Muscle of back (tissue), 13 donors: Measurements from ENCODE around the gene CC2D2A. TPM values are rescaled to one million over a fixed set of nuclear protein-coding genes. Genes with fewer than 3 reads are reported as not detected.

Experiments
- DNase-seq, 3 donors: peaks; one replicate each; pipeline versions ENCODE4 v3.0.0 to v3.0.0-alpha.2; 2013
- long read RNA-seq, 9 donors: transcript quantifications; one replicate each; lab custom pipeline, GENCODE V29; 2026
- polyA plus RNA-seq, 10 donors: library from polyadenylated mRNA; unstranded; fragments of 120-200 nt; gene quantifications; one replicate each; pipeline ENCODE4 v1.2.1, GENCODE V29; 2013; ENCODE audit not compliant: insufficient read length in 10 of 10

The CC2D2A gene
- polyA plus RNA-seq, result 10 to 100 TPM; 11.1 to 25.3 (median 14.5) TPM
- long read RNA-seq, donor 1, partial matches to known transcripts, result 0 of 1 reads
- long read RNA-seq, donor 1, other reads (novel, unspliced or antisense), result 0 of 1 reads
- long read RNA-seq, donor 2, partial matches to known transcripts, result 29 of 31 reads
- long read RNA-seq, donor 2, other reads (novel, unspliced or antisense), result 0 of 31 reads
- long read RNA-seq, donor 3, result 0 reads
- long read RNA-seq, donor 4, partial matches to known transcripts, result 7 of 8 reads
- long read RNA-seq, donor 4, other reads (novel, unspliced or antisense), result 0 of 8 reads
- long read RNA-seq, donor 5, partial matches to known transcripts, result 0 of 1 reads
- long read RNA-seq, donor 5, other reads (novel, unspliced or antisense), result 0 of 1 reads
- long read RNA-seq, donor 6, partial matches to known transcripts, result 0 of 1 reads
- long read RNA-seq, donor 6, other reads (novel, unspliced or antisense), result 0 of 1 reads
- long read RNA-seq, donor 7, partial matches to known transcripts, result 0 of 4 reads
- long read RNA-seq, donor 7, other reads (novel, unspliced or antisense), result 0 of 4 reads
- long read RNA-seq, donor 8, partial matches to known transcripts, result 5 of 5 reads
- long read RNA-seq, donor 8, other reads (novel, unspliced or antisense), result 0 of 5 reads
- long read RNA-seq, donor 9, partial matches to known transcripts, result 0 of 1 reads
- long read RNA-seq, donor 9, other reads (novel, unspliced or antisense), result 0 of 1 reads

- DNase-seq, result peak; percentile 34 to 83 (median 55)
Measured at GRCh38 chr4:15469402-15470127, at the start of gene CC2D2A. Gene CC2D2A (plus strand): TSS chr4:15469882. CDS start chr4:15475933, 6,051 bp downstream.

GRCh38 chr4:15420642-15421041 lies 49.0 kb upstream of the CC2D2A start:
- DNase-seq, result no peak

DNA sequence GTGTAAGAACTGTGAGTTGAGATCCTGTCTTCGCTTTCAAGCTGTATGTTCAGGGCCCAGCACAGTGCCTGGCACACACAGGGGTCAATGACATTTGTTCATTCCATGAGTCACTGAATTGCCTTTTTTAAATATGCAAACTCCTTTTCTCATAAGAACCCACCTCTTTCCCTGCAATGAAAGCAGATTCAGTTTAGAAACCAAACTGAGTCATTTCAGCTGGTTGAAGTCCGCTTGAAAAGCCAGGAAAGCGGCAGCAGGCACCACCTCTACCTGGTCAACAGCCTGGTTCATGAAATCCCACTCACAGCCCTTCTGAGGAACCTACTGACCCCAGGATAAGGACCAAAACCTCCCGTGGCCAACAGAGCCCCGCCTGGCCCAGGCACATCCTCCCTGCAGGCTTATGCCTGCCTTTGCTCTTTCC lies 46.4 kb upstream of the CC2D2A start:
- DNase-seq, result no peak

DNA sequence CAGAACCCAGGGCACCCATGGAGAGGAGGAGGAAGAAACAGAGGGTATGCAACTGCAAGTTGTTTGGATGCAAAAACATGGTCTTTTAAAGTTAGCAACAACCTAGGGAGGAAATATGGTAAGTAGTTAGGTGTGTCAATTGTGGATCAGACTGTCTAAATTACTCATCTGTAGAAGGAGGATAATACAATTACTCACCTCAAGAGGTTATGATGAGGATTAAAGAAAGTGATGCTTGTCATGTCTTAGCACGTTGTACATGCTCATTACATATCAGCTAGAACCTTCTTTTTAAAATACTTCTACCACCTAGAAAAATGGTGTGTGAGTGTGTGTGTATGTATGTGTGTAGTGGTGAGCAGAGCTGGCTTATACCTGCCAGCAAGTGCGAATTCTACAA lies 44.2 kb upstream of the CC2D2A start:
- DNase-seq, result no peak

DNA sequence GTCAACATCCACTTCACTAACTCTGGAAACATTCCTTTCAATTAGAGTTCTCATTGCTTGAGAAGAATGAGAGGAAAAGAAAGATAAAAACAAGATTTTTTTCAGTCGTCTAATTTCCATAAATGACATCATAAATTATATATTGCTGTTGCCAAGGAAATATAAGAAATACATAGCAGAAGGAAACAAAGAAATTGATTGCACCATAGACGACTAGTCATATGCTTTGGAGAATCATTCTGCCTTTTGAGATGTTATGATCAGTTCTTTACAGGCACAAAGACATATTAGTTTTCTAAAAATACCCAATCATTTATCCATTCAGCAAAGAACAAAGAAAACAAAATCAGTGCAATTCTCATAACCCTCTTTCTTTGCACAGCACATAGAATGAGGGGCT lies 42.5 kb upstream of the CC2D2A start:
- DNase-seq, result peak in 1 of 3 donors; percentile 33

DNA sequence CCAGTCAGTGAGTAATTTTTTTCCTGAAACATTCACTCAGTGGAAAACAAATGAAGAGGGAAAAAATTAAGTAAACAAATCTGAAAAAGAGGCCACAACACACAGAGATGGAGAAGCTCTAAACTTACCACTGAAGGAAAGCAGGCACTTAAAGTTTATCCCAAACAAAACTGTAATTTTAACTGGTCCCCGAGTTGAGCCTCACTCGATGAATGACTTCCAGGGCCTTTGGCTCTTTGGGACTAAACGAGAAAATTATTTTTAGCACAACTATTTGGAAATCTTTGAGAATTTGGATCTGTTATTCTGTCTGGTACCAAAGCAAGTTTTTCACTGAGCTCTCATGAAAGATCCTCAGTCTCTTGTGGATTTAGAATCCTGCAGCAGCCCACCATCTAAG lies 42.0 kb upstream of the CC2D2A start, which contains the start of gene C1QTNF7:
Gene C1QTNF7 (plus strand): TSS at position 333 of the 400 bp plus-strand sequence. CDS start 7,711 bp downstream, outside the sequence.
- peak in 2 of 3 donors; percentile 28 to 67 for DNase-seq

- no peak for DNase-seq
Measured at GRCh38 chr4:15428611-15429010, 41.1 kb upstream of the CC2D2A start.

DNA sequence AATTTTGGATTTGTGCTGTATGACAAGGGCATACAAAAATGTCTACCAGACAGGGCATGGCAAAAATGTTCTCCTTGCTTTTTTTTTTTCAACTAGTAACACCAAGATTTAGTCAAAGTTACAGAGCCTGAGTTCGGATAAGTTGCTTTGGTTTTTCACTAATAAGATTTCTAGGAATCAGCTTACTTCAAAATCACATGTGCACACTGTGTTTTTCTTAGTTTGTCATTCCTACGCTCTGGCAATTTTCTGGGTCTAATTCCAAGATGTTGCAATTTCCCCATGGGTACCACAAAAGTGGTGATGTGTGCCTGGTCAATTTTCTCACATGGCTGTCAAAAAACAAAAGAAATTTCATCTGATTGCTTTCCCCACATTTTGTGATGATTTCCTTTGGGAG lies 35.6 kb upstream of the CC2D2A start:
- DNase-seq, result no peak

DNA sequence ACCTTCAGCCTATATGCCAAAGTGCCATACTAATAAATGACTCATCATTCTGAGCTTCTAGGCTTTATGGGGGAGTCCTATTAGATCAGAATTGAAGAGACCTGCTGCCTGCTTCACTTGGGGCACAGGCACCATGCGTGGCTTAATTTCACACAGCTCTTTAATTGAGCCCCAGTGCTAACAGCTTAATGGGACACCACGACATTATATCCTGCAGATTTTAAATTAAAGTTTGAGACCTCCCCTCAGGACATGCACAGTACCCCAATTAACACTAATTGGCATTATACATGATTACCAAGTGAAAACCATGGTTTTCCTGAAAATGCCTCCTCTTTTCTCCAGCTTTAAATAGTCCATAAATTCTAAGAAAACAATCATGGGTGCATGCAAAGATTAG lies 35.0 kb upstream of the CC2D2A start:
- no peak for DNase-seq

DNA sequence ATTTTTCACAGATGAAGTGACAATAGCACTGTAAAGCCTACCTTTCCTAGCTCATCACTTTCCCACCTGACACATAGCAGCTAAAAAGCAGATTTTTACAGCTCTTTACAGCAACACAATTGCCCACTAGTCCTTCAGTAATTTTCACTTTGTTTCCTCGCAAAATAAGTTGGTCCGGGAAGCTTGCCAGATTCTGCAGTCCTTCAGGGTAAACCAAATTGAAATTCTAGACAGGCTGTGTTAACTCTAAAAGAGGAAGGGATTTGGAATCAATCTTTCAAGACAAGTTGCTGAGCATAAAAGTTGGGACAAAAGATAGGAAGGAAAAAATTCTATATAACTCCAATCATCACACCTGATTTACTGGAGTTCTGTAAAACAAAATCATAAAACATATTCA lies 33.2 kb upstream of the CC2D2A start:
- DNase-seq, result peak in 1 of 3 donors; percentile 49

- DNase-seq, result no peak
Measured at GRCh38 chr4:15438939-15439524, 30.6 kb upstream of the CC2D2A start.

GRCh38 chr4:15443371-15444160 lies 26.1 kb upstream of the CC2D2A start:
- no peak for DNase-seq

DNA sequence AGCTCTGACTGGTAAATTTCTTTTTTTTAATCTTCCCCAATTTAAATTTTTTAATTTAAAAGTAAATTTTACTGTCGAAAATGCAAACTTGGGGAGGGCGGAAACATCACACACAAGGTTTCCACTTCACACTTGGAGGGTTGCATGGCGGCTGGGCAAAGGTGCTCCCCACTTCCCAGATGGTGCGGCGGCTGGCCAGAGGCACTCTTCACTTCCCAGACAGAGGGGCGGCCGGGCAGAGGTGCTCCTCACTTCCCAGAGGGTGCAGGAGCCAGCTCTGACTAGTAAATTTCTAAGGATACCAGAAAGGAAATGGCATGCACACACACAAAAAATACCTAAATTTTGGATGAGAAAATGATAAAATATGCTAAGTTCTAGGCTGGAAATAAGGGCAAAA lies 25.4 kb upstream of the CC2D2A start:
- no peak for DNase-seq

DNA sequence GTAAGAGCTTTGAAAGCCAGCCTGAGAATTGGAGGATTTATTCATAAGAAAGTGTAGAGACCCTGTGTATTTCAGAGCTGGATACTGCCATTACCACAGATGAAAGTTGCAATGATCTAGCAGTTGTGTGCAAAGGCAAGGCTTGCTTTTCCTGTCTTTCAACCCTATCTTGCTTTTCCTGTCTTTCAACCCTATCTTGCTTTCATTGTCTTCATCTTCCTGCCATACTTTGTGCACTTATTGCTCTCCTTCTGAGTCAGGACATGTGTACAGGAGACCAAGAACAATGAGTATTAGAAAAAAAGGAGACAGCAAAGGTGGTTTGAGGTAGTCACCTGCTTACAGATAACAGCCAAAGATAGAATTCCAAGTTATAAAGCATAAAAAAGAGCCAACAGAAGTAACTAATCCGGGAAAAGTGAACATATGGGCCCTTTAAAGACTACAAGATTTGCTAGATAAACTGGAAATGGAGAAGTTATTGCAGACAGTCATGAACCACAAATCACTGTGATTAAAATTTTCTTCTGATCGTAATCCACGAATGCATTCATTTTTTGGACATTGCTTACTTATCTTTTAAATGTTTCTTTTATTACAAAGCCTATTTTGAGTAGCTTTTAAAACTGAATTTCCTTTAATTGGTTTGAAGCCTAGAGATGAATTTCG lies 24.7 kb upstream of the CC2D2A start:
- DNase-seq, result no peak

DNA sequence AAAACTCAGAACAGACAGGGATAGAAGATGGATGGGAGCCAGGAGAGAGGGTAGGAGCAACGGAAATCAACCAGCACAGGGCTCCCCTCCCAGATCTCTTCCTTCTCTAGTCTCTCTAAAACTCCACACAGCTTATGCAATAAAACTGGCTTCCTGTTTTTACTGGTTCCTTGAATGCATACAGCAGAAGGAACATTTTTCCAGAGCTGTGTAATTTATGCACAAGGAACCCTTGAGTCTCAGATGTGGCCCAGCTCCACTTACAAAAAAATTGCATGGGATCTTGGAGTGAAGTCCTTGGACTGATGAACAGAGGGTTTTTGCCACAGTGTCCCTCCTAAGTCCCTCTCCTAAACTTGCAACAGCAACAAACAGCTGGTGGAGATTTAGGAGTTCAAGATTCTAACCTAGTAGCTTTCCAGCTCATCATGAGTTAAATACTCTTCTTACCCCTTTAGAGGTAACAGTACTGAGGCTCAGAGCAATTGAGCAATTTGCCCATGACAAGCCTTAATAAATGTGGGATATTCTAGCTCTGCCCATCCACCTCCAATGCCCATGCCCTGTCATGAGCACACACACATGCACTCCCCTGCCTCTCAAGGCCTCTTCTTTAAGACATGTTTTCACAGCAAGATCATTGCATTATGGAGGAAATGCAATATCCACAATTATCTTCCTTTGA lies 18.4 kb upstream of the CC2D2A start:
- DNase-seq, result peak in 2 of 3 donors; percentile 38 to 45

DNA sequence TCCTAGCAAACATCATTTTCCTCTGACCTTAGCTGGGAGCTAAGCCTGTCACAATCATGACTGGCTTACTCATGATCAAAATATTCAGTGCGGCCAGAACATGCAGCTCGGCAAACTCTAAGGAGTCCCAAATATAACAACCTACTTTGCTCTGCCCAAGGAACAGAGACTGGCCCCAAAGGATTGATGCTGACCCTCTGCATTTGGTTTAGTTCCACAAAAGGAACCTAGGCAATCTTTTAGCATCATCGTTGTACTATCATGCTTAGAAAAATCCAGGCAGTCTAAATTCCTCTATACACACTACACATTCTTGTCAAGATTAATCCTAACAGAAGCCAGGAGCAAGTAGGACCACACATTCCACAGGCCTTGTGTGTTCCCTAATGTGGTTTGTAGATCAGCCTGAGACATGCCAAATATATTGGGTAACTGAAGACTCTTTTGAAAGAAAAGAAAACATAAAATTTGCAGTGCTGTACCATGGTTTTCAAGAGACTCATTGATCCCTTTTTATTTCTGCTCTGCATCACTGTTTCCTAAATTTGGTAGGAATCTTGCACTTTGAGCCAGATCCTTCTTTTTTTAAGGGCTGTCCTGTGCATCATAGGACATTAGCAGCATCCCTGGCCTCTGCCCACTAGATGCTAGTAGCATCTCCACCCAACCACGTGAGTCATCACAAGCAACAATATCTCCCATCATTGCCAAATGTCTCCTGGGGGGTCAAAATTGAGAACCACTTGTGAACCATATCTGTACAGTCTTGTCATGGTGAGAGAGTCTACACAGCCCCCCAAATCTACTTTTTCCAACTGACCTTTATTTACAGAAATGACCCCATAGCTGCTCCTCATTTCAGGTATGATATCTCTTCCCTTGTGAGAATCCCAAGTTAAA lies 17.6 kb upstream of the CC2D2A start:
- DNase-seq, result peak in 2 of 3 donors; percentile 53 to 92

GRCh38 chr4:15455290-15455689 lies 14.4 kb upstream of the CC2D2A start:
- DNase-seq, result peak in 1 of 3 donors; percentile 12

- peak; percentile 53 to 80 (median 59) for DNase-seq
Measured at GRCh38 chr4:15457406-15458201, 12.1 kb upstream of the CC2D2A start.
